22Rv1 (cell line): ENCODE measurements around the gene RBBP9.

Source experiments
- H3K27ac ChIP-seq: fragments of 450-650 bp; 2 replicates; pipeline ENCODE4 v1.5.1; 2017
- CTCF ChIP-seq: fragments of 450-650 bp; IDR thresholded peaks from 2 replicates; pipeline ENCODE4 v1.5.1; 2017; ENCODE audit warnings: mild to moderate bottlenecking
- ZFX ChIP-seq: fragments of 450-650 bp; IDR thresholded peaks from 2 replicates; pipeline ENCODE4 v1.6.1; 2017; ENCODE audit warnings: antibody characterized with exemption, borderline replicate concordance

Gene RBBP9

GRCh38 chr20:18466574-18466893, 30.5 kb downstream of the RBBP9 start:
- no peak for TF ChIP-seq CTCF
- no peak for TF ChIP-seq ZFX
- peak overlapping the region; percentile 85 for H3K27ac ChIP-seq

- TF ChIP-seq CTCF (no peak), ZFX (no peak)
- peak overlapping the region; percentile 85 for H3K27ac ChIP-seq
Measured at GRCh38 chr20:18465536-18466200, 31.4 kb downstream of the RBBP9 start.

GRCh38 chr20:18456600-18456999, 40.4 kb downstream of the RBBP9 start:
- no peak overlapping the region for H3K27ac ChIP-seq
- no peak for TF ChIP-seq CTCF
- no peak for TF ChIP-seq ZFX

- TF ChIP-seq CTCF, result no peak
- no peak for TF ChIP-seq ZFX
- no peak overlapping the region for H3K27ac ChIP-seq
Measured at GRCh38 chr20:18443886-18444285, 53.1 kb downstream of the RBBP9 start.

- no peak for TF ChIP-seq CTCF
- TF ChIP-seq ZFX, result no peak
- no peak overlapping the region for H3K27ac ChIP-seq
Measured at GRCh38 chr20:18440403-18440802, 56.6 kb downstream of the RBBP9 start.

- TF ChIP-seq ZFX (no peak), CTCF (no peak)
Measured at GRCh38 chr20:18436847-18437246, 60.2 kb downstream of the RBBP9 start.

More at GRCh38 chr20:18436847-18437246, 60.2 kb downstream of the RBBP9 start:
- no peak overlapping the region for H3K27ac ChIP-seq
